ENCODE data around the gene TRIM56.

DNA sequence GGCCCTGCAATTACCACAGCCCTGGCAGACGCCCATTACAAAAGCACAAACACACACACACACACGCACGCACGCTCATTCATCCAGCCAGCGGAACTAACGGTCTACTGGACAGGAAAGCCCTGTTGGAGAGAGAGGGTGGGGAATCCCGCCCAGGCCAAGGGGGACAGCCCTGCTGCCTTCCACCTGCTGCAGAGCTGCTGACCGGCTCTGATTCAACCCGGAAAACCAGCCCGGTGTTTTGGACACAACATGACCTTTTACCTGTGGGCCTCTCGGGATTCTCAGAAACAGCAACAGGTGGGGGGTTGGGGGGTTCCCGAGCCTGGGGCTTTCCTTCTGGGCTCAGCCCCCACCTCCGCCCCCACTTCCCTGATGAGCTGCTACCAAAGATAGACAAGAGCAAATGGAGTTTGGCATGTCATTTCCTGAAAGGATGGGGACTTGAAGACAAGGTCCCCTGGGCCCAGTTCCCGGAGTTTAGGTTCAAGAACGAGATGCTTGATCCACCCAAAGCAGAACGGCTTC is 23.1 kb downstream of the TRIM56 start:
- TF ChIP-seq POLR2AphosphoS5 (IDR thresholded peaks at IDR 0.05; ENCODE audit: borderline replicate concordance, low read depth, low read length) = no peak
- TF ChIP-seq EZH2 (IDR thresholded peaks at IDR 0.05) = no peak
- TF ChIP-seq FOXP2 (optimal IDR thresholded peaks at IDR 0.05; ENCODE audit: control extremely low read depth, extremely low read length, insufficient read depth) = no peak
